ENCODE measurements around the gene RAP1GAP. TPM values are rescaled to one million over a fixed set of nuclear protein-coding genes. Genes with fewer than 3 reads are reported as not detected.

RAP1GAP gene
- total and polyA plus RNA-seq, 2 of the 13 experiments (the other 11 are each of a cell fraction or from before 2014, with no cell fraction given) = 11.9 to 37.5 TPM

- peak; percentile 88 for TF ChIP-seq RXRA (CRISPR knock-in tag; IDR thresholded peaks at IDR 0.05)
These were observed at the start of gene RAP1GAP (continued) for GRCh38 chr1:21669258-21670058.

GRCh38 chr1:21716169-21716568 lies 47.0 kb upstream of the RAP1GAP start:
- H3K79me2 ChIP-seq (ENCODE audit: insufficient read depth, low read length) = no peaks in the 10 kb centered on the region
- H3K27ac ChIP-seq (ENCODE audit: extremely low read length, insufficient read depth, low read length) = no peak overlapping the region
- H3K4me1 ChIP-seq (ENCODE audit: insufficient read depth, low read length) = no peaks in the 10 kb centered on the region
- DNase-seq (ENCODE audit: low spot score) (no peak), ATAC-seq (no peak), FAIRE-seq (no peak)
- TF ChIP-seq ZNF224 (CRISPR knock-in tag; IDR thresholded peaks at IDR 0.05) = no peak
- TF ChIP-seq, protein P1, sequence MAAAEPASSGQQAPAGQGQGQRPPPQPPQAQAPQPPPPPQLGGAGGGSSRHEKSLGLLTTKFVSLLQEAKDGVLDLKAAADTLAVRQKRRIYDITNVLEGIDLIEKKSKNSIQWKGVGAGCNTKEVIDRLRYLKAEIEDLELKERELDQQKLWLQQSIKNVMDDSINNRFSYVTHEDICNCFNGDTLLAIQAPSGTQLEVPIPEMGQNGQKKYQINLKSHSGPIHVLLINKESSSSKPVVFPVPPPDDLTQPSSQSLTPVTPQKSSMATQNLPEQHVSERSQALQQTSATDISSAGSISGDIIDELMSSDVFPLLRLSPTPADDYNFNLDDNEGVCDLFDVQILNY (CRISPR knock-in tag; conservative IDR thresholded peaks at IDR 0.05) = no peak
- TF ChIP-seq RNF2 (conservative IDR thresholded peaks at IDR 0.05; ENCODE audit: low read depth) = no peak
- TF ChIP-seq ATM (IDR thresholded peaks at IDR 0.05; ENCODE audit: borderline replicate concordance) = no peak
- no peak for TF ChIP-seq MYNN (CRISPR knock-in tag; IDR thresholded peaks at IDR 0.05; ENCODE audit: low read depth)
- no peak for TF ChIP-seq CEBPB (IDR thresholded peaks at IDR 0.05; ENCODE audit: borderline replicate concordance, low read depth, low read length)
- no peak for TF ChIP-seq NCOA1 (CRISPR knock-in tag; IDR thresholded peaks at IDR 0.05)
- TF ChIP-seq, protein P2, sequence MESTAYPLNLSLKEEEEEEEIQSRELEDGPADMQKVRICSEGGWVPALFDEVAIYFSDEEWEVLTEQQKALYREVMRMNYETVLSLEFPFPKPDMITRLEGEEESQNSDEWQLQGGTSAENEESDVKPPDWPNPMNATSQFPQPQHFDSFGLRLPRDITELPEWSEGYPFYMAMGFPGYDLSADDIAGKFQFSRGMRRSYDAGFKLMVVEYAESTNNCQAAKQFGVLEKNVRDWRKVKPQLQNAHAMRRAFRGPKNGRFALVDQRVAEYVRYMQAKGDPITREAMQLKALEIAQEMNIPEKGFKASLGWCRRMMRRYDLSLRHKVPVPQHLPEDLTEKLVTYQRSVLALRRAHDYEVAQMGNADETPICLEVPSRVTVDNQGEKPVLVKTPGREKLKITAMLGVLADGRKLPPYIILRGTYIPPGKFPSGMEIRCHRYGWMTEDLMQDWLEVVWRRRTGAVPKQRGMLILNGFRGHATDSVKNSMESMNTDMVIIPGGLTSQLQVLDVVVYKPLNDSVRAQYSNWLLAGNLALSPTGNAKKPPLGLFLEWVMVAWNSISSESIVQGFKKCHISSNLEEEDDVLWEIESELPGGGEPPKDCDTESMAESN (CRISPR knock-in tag; conservative IDR thresholded peaks at IDR 0.05) = no peak
- no peak for TF ChIP-seq ZNF580 (CRISPR knock-in tag; IDR thresholded peaks at IDR 0.05; ENCODE audit: borderline replicate concordance, low read depth)
- no peak for TF ChIP-seq EEA1 (CRISPR knock-in tag; IDR thresholded peaks at IDR 0.05; ENCODE audit: borderline replicate concordance)
- TF ChIP-seq, protein P3, sequence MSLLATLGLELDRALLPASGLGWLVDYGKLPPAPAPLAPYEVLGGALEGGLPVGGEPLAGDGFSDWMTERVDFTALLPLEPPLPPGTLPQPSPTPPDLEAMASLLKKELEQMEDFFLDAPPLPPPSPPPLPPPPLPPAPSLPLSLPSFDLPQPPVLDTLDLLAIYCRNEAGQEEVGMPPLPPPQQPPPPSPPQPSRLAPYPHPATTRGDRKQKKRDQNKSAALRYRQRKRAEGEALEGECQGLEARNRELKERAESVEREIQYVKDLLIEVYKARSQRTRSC (CRISPR knock-in tag; IDR thresholded peaks at IDR 0.05; ENCODE audit: low read depth) = no peak
- TF ChIP-seq ZNF766 (CRISPR knock-in tag; IDR thresholded peaks at IDR 0.05; ENCODE audit: borderline replicate concordance) = no peak
- TF ChIP-seq ZNF552 (CRISPR knock-in tag; IDR thresholded peaks at IDR 0.05; ENCODE audit: borderline replicate concordance) = no peak
- TF ChIP-seq MXD1 (CRISPR knock-in tag; IDR thresholded peaks at IDR 0.05) = no peak
- TF ChIP-seq SIX1 (CRISPR knock-in tag; IDR thresholded peaks at IDR 0.05; ENCODE audit: borderline replicate concordance) = no peak
- CTCF ChIA-PET (ENCODE audit: low intra/inter-chr PET ratio, low total read pairs) = no interaction called here
- no peaks in the 10 kb centered on the region for H4K20me1 ChIP-seq (ENCODE audit: insufficient read depth, low read length)
- intact Hi-C loops (cut with micrococcal nuclease; ENCODE audit: unreplicated experiment) (no loop called here), in situ Hi-C loops (cut with HindIII; ENCODE audit: extremely low pct_ligation_motif_present, low pct_unique_long_range_greater_than_20kb) (no loop called here)
- POLR2A ChIA-PET = no interaction called here
- H3K9ac ChIP-seq (ENCODE audit: insufficient read depth, low read depth, low read length) = no peak overlapping the region
- no peaks in the 10 kb centered on the region; a peak in 1 of 5 replicates for H3K27me3 ChIP-seq (ENCODE audit: control insufficient read depth in 1 of 2, insufficient read depth in 2 of 2, low read length in 2 of 2)
- no peak overlapping the region for H2AFZ ChIP-seq (ENCODE audit: low read length)
- no peaks in the 10 kb centered on the region for H3K9me3 ChIP-seq (ENCODE audit: low read length)
- no peak overlapping the region for H3K4me2 ChIP-seq (ENCODE audit: low read depth, low read length)
- BruUV-seq (replicated peaks) = no TSS peak
- 99% methylated on average over 2 of the region's 2 CpGs for WGBS (ENCODE audit: low lambda C conversion rate)
- H3K4me3 ChIP-seq (replicated peaks in 1 of 3; ENCODE audit: insufficient read depth in 1 of 3, low read depth in 2 of 3, low read length in 3 of 3) = no peak overlapping the region
- peaks cover 19 to 73% of the 10 kb centered on the region in 2 experiments for H3K36me3 ChIP-seq (replicated peaks in 1 of 2; ENCODE audit: control insufficient read depth in 1 of 2, insufficient read depth in 2 of 2, low read length in 2 of 2)

All from HepG2 (cell line).